DND-41 (cell line): Measurements from ENCODE around the gene ZSCAN26.
"Not testable (repeated sequence)": the region's sequence is repeated elsewhere in the genome, so short reads cannot be mapped to it uniquely, and the experiment has no call there.

Experiments
- ATAC-seq: fragments of 200-7000 bp; cut with Tn5 transposase; 3 replicates; pipeline ENCODE4 v1.9.1; 2021; ENCODE audit warnings: low read depth; ENCODE audit not compliant: insufficient read depth
- DNase-seq: peaks from one replicate; pipeline ENCODE4 v3.0.0-alpha.2; 2020
- H2AFZ ChIP-seq: 2 replicates; pipeline ENCODE4 v1.6.0; 2012; ENCODE audit warnings: low read depth, low read length
- H3K27ac ChIP-seq: 2 replicates; pipeline ENCODE4 v1.5.1; 2012; ENCODE audit warnings: low read length, inconsistent platforms
- H3K27me3 ChIP-seq: fragments of 200-600 bp; sonication (generic); 2 replicates; pipeline ENCODE4 v1.6.0; 2012; ENCODE audit warnings: low read length, mild to moderate bottlenecking, inconsistent platforms; ENCODE audit not compliant: insufficient read depth, poor library complexity
- H3K36me3 ChIP-seq: 2 replicates; pipeline ENCODE4 v1.5.1; 2012; ENCODE audit warnings: low read length, inconsistent platforms; ENCODE audit not compliant: insufficient read depth
- H3K4me1 ChIP-seq: 2 replicates; pipeline ENCODE4 v1.5.1; 2012; ENCODE audit warnings: mild to moderate bottlenecking, low read length; ENCODE audit not compliant: insufficient read depth
- H3K4me2 ChIP-seq: 2 replicates; pipeline ENCODE4 v1.6.0; 2012; ENCODE audit warnings: mild to moderate bottlenecking, moderate library complexity, low read length, inconsistent platforms; ENCODE audit not compliant: insufficient read depth
- H3K4me3 ChIP-seq, 2 experiments: fragments of 200-600 bp in 1 of 2; shearing (Covaris generic) in 1 of 2; 2 replicates each; pipeline ENCODE4 v1.5.1; 2012 to 2016; ENCODE audit warnings: inconsistent platforms in 2 of 2, low read length in 2 of 2, mild to moderate bottlenecking in 2 of 2, low read depth in 1 of 2, moderate library complexity in 1 of 2
- H3K79me2 ChIP-seq: 2 replicates; pipeline ENCODE4 v1.6.0; 2012; ENCODE audit warnings: low read length, inconsistent platforms; ENCODE audit not compliant: insufficient read depth
- H3K9ac ChIP-seq: 2 replicates; pipeline ENCODE4 v1.6.0; 2012; ENCODE audit warnings: low read depth, mild to moderate bottlenecking, inconsistent platforms, low read length, moderate library complexity
- H3K9me3 ChIP-seq: 2 replicates; pipeline ENCODE4 v1.5.1; 2012; ENCODE audit warnings: low read length, moderate library complexity, mild to moderate bottlenecking, inconsistent platforms; ENCODE audit not compliant: insufficient read depth, severe bottlenecking
- H4K20me1 ChIP-seq: 2 replicates; pipeline ENCODE4 v1.6.0; 2012; ENCODE audit warnings: low read length; ENCODE audit not compliant: insufficient read depth
- CTCF ChIP-seq: IDR thresholded peaks from 2 replicates; pipeline ENCODE4 v1.5.1; 2012; ENCODE audit warnings: borderline replicate concordance, low read length, moderate library complexity, mild to moderate bottlenecking; ENCODE audit not compliant: poor library complexity, severe bottlenecking; ENCODE audit errors: extremely low read depth
- EZH2 ChIP-seq: IDR thresholded peaks from 3 replicates; pipeline ENCODE4 v1.6.1; 2012; ENCODE audit warnings: borderline replicate concordance, low read depth, mild to moderate bottlenecking, moderate library complexity, low read length, inconsistent platforms; ENCODE audit not compliant: severe bottlenecking

The ZSCAN26 gene

GRCh38 chr6:28291573-28291972, 24.6 kb downstream of the ZSCAN26 start:
- Histone ChIP-seq H3K4me1 (no peaks in the 10 kb centered on the region), H3K36me3 (peaks cover 22% of the 10 kb centered on the region), H3K4me3 (no peak overlapping the region), H3K79me2 (no peaks in the 10 kb centered on the region), H3K27me3 (no peaks in the 10 kb centered on the region), H3K9me3 (no peaks in the 10 kb centered on the region), H3K9ac (no peak overlapping the region), H2AFZ (no peak overlapping the region), H4K20me1 (no peaks in the 10 kb centered on the region), H3K27ac (no peak overlapping the region), H3K4me2 (no peak overlapping the region)
- no peak for DNase-seq
- no peak for ATAC-seq
- TF ChIP-seq CTCF (no peak), EZH2 (no peak)

- H2AFZ ChIP-seq, result no peak overlapping the region
- no peak overlapping the region for H3K9ac ChIP-seq
- H3K36me3 ChIP-seq, result peaks cover 18% of the 10 kb centered on the region
- H3K79me2 ChIP-seq, result no peaks in the 10 kb centered on the region
- ATAC-seq (no peak), DNase-seq (no peak)
- H4K20me1 ChIP-seq, result no peaks in the 10 kb centered on the region
- no peak overlapping the region for H3K4me3 ChIP-seq
- H3K9me3 ChIP-seq, result no peaks in the 10 kb centered on the region
- no peak overlapping the region for H3K27ac ChIP-seq
- no peak overlapping the region for H3K4me2 ChIP-seq
- no peaks in the 10 kb centered on the region for H3K4me1 ChIP-seq
- H3K27me3 ChIP-seq, result no peaks in the 10 kb centered on the region
- no peak for TF ChIP-seq CTCF
Measured at GRCh38 chr6:28295326-28295725, 28.4 kb downstream of the ZSCAN26 start.

- no peak overlapping the region for H3K9ac ChIP-seq
- H3K9me3 ChIP-seq, result no peaks in the 10 kb centered on the region
- ATAC-seq, result no peak
- no peak overlapping the region for H3K4me3 ChIP-seq
- no peaks in the 10 kb centered on the region for H3K79me2 ChIP-seq
- H2AFZ ChIP-seq, result no peak overlapping the region
- no peaks in the 10 kb centered on the region for H3K4me1 ChIP-seq
- no peak for TF ChIP-seq CTCF
- no peak for TF ChIP-seq EZH2
- DNase-seq, result no peak
- no peaks in the 10 kb centered on the region for H4K20me1 ChIP-seq
- H3K4me2 ChIP-seq, result no peak overlapping the region
- H3K36me3 ChIP-seq, result peaks cover 28% of the 10 kb centered on the region
- no peaks in the 10 kb centered on the region for H3K27me3 ChIP-seq
- H3K27ac ChIP-seq, result no peak overlapping the region
Measured at GRCh38 chr6:28296520-28297060, 29.6 kb downstream of the ZSCAN26 start.

DNA sequence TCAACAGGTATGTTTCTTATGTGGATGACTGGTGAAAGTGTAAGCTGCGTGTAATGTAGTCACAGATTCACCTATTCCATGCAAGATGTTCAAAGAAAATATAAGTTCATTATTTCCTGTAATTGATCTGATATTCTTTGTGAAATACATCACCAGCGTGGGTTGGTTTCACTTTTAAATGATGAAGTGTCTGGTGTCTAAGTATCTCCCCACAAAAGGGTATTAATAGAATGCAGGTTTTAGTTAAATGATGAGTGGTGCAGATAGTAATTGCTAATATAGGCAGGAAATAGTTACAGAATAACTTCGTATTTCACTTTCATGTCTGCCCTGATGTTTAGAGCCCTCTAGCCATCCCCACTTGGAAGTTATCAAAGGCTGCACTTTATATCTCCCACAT, 36.6 kb downstream of the ZSCAN26 start:
- Histone ChIP-seq H2AFZ (no peak overlapping the region), H3K4me2 (no peak overlapping the region), H3K9me3 (no peaks in the 10 kb centered on the region), H3K4me3 (no peak overlapping the region), H3K36me3 (peaks cover 18% of the 10 kb centered on the region; the same call in 1 of the 2 replicates), H3K27me3 (no peaks in the 10 kb centered on the region), H3K4me1 (no peaks in the 10 kb centered on the region), H3K27ac (no peak overlapping the region), H3K79me2 (no peaks in the 10 kb centered on the region), H3K9ac (no peak overlapping the region), H4K20me1 (no peaks in the 10 kb centered on the region)
- ATAC-seq, result no peak
- TF ChIP-seq CTCF (no peak), EZH2 (no peak)
- DNase-seq, result no peak

DNA sequence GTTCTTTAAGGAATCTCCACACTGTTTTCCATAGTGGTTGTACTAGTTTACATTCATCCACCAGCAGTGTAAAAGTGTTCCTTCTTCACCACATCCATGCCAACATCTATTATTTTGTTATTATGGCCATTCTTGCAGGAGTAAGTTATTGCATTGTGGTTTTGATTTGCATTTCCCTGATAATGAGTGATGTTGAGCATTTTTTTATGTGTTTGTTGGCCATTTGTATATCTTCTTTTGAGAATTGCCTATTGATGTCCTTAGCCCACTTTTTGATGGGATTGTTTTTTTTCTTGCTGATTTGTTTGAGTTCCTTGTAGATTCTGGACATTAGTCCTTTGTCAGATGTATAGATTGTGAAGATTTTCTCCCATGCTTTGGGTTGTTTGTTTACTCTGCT, 39.4 kb downstream of the ZSCAN26 start:
- not testable (repeated sequence) for H3K79me2 ChIP-seq, H3K27me3 ChIP-seq, H2AFZ ChIP-seq, H3K27ac ChIP-seq, H3K9me3 ChIP-seq, H3K4me2 ChIP-seq, H3K9ac ChIP-seq, H3K4me1 ChIP-seq, H3K4me3 ChIP-seq, ATAC-seq, H4K20me1 ChIP-seq, DNase-seq, H3K36me3 ChIP-seq
